Breast epithelium (tissue), 4 donors: Measurements from ENCODE around the gene CPB1. TPM values are rescaled to one million over a fixed set of nuclear protein-coding genes. Genes with fewer than 3 reads are reported as not detected.
A peak's percentile ranks its signal among the peaks of the same experiment; 100 is the strongest.

ENCODE experiments used
- DNase-seq, 2 donors: peaks; one replicate each; pipeline ENCODE4 v3.0.0-alpha.2; 2019; ENCODE audit warnings: low spot score in 2 of 2
- H3K27ac ChIP-seq, 2 donors: fragments of 200-600 bp; sonication (generic) in 1 of 2; one replicate each; pipeline ENCODE4 v1.5.1; 2016 to 2019; ENCODE audit warnings: mild to moderate bottlenecking in 1 of 2
- H3K27me3 ChIP-seq, 2 donors: fragments of 200-600 bp; sonication (generic) in 1 of 2; one replicate each; pipeline versions ENCODE4 v1.5.1 to v1.6.0; 2017 to 2019; ENCODE audit warnings: control low read depth in 1 of 2, mild to moderate bottlenecking in 1 of 2
- H3K36me3 ChIP-seq: fragments of 200-600 bp; one replicate; pipeline ENCODE4 v1.5.1; 2019
- H3K4me1 ChIP-seq, 2 donors: fragments of 200-600 bp; sonication (generic); one replicate each; pipeline ENCODE4 v1.5.1; 2016 to 2019; ENCODE audit warnings: control low read depth in 1 of 2
- H3K4me3 ChIP-seq, 3 donors: fragments of 200-600 bp; sonication (generic); 1 replicate in 2 of 3; 2 replicates in 1 of 3; pipeline ENCODE4 v1.5.1; 2016 to 2019; ENCODE audit warnings: mild to moderate bottlenecking in 3 of 3, moderate library complexity in 2 of 3
- H3K9me3 ChIP-seq, 2 donors: fragments of 200-600 bp; sonication (generic) in 1 of 2; one replicate each; pipeline ENCODE4 v1.5.1; 2016 to 2019; ENCODE audit warnings: control low read depth in 1 of 2
- POLR2A ChIP-seq: fragments of 450-650 bp; IDR thresholded peaks from one replicate; pipeline ENCODE4 v1.6.1; 2016; ENCODE audit warnings: antibody characterized with exemption, mild to moderate bottlenecking, moderate library complexity
- POLR2AphosphoS5 ChIP-seq, 3 donors: sonication (generic); formaldehyde crosslinking; IDR thresholded peaks; one replicate each; pipeline ENCODE4 v1.6.1; 2017; ENCODE audit warnings: antibody characterized with exemption in 3 of 3
- intact Hi-C: fragments of 100-400 bp; cut with DNase I; formaldehyde crosslinking; loops from one replicate; pipeline ENCODE4 v1.15.1; 2023; ENCODE audit warnings: low total_unique reads
- total RNA-seq, 3 donors: library from RNA; depleted of rRNA; stranded (reverse); fragments of >200 nt; gene quantifications; one replicate each; pipeline ENCODE4 v1.1.0, GENCODE V29; 2016
- TF ChIP-seq, protein P1 (sequence below), 3 donors: fragments of 450-650 bp; IDR thresholded peaks; one replicate each; pipeline ENCODE4 v1.5.1; 2016 to 2017; ENCODE audit warnings: antibody characterized with exemption in 3 of 3, mild to moderate bottlenecking in 3 of 3, moderate library complexity in 3 of 3

Gene CPB1
- total RNA-seq, 3 donors from 2014 or later = 3.4 to 33.8 (median 14.9) TPM

DNA sequence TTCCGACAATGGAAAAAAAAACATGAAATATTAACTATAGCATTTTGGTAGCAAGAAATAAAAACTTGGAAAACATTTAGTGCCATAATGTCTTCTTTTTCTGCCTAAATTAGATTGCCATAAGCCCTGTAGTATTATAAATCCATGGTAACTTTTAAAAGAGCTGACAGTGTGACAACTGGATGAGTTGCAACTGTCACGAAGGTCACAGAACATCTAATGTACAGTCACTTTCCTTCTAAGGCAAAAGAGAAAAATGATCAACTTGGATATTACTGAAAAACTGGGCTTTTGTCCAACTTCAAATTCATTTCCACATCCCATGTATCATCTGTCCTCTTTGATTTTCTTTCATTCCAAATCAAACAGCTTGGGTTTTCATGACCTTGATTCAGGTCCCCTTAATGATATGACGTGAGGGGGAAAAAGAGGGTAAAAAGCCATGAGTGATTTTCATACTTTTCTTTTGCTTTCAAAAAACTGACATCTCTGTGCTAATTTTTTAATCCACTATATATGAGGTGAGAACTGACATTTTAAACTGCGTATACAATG lies 602 bp downstream of the CPB1 start:
- no peak for DNase-seq
- no peak overlapping the region for H3K4me3 ChIP-seq
- H3K9me3 ChIP-seq = no peaks in the 10 kb centered on the region
- TF ChIP-seq POLR2A (no peak), POLR2AphosphoS5 (IDR thresholded peaks at IDR 0.05) (no peak)
- TF ChIP-seq, protein P1, sequence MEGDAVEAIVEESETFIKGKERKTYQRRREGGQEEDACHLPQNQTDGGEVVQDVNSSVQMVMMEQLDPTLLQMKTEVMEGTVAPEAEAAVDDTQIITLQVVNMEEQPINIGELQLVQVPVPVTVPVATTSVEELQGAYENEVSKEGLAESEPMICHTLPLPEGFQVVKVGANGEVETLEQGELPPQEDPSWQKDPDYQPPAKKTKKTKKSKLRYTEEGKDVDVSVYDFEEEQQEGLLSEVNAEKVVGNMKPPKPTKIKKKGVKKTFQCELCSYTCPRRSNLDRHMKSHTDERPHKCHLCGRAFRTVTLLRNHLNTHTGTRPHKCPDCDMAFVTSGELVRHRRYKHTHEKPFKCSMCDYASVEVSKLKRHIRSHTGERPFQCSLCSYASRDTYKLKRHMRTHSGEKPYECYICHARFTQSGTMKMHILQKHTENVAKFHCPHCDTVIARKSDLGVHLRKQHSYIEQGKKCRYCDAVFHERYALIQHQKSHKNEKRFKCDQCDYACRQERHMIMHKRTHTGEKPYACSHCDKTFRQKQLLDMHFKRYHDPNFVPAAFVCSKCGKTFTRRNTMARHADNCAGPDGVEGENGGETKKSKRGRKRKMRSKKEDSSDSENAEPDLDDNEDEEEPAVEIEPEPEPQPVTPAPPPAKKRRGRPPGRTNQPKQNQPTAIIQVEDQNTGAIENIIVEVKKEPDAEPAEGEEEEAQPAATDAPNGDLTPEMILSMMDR (IDR thresholded peaks at IDR 0.05) = no peak
- H3K36me3 ChIP-seq = no peaks in the 10 kb centered on the region
- H3K27me3 ChIP-seq = no peaks in the 10 kb centered on the region
- H3K27ac ChIP-seq = peak overlapping the region in 1 of 2 donors; percentile 15
- intact Hi-C loops = no loop called here
- no peaks in the 10 kb centered on the region for H3K4me1 ChIP-seq

DNA sequence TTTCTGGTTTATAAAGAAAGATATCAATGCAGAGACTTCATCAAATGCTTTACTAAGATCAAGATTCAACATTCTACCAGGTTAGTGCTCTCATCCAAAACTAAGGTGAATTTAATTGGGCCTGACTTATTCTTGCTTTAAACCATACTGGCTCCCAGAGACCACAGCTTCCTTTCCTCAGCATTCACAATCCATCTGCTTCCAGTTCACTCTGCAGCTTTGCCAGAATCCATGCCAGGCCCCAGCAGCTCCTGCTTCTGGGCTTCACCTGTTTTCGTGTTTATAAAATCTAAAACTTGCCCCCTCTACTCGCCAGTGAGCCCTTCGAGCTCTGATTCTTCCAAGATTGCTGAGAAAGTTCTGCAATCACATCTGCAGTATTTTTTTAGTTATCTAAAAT lies 2.3 kb downstream of the CPB1 start:
- intact Hi-C loops = no loop called here
- H3K9me3 ChIP-seq = no peaks in the 10 kb centered on the region
- no peaks in the 10 kb centered on the region for H3K27me3 ChIP-seq
- TF ChIP-seq POLR2AphosphoS5 (IDR thresholded peaks at IDR 0.05) = no peak
- no peak for TF ChIP-seq POLR2A
- TF ChIP-seq, protein P1 (IDR thresholded peaks at IDR 0.05) = no peak
- no peak overlapping the region for H3K4me3 ChIP-seq
- H3K27ac ChIP-seq = no peak overlapping the region
- no peaks in the 10 kb centered on the region for H3K36me3 ChIP-seq
- no peaks in the 10 kb centered on the region for H3K4me1 ChIP-seq
- no peak for DNase-seq

DNA sequence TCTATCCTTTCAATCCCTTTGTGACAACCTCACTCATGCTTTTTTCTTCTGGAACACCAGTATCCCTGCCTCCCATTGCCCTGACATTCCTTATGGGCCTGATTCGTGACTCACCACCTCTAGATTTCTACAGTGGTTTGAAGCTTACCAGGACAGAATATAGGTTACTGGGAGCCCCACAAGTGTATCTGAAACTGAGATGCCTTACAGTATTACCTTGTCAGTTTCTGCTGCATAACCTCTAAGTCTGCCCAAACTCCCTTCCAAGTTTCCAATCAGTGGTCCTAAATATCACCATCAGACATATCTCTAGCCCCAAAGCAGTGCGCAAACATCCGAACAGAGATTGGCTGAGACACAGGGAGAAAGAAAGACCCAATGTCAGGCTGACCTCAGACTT lies 5.6 kb downstream of the CPB1 start:
- TF ChIP-seq POLR2AphosphoS5 (IDR thresholded peaks at IDR 0.05) = no peak
- TF ChIP-seq POLR2A = no peak
- TF ChIP-seq, protein P1 (IDR thresholded peaks at IDR 0.05) = no peak
- intact Hi-C loops = no loop called here
- no peak for DNase-seq
- Histone ChIP-seq H3K4me1 (no peaks in the 10 kb centered on the region), H3K36me3 (no peaks in the 10 kb centered on the region), H3K27me3 (no peaks in the 10 kb centered on the region), H3K27ac (no peak overlapping the region), H3K4me3 (no peak overlapping the region), H3K9me3 (no peaks in the 10 kb centered on the region)

DNA sequence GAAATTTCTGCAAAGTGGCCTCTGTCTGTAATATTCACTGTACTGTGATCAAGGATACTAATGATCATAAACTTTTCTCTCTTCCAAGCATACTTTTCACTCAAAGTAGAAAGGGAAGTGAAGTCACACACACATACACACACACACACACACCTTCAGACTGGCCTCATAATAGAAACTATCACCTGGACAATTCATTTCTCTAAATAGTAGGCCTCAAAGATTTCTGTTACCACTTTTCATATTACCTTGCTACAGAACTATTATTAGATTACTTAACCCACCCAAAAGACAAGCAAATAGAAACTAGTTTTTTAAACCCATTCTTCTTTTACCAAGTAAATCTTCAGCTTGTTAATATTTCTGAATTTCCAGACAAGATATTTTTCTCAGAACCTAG lies 12.2 kb downstream of the CPB1 start:
- intact Hi-C loops = no loop called here
- Histone ChIP-seq H3K4me1 (no peaks in the 10 kb centered on the region), H3K27ac (no peak overlapping the region), H3K9me3 (no peaks in the 10 kb centered on the region), H3K27me3 (no peaks in the 10 kb centered on the region), H3K4me3 (no peak overlapping the region), H3K36me3 (no peaks in the 10 kb centered on the region)
- TF ChIP-seq, protein P1 (IDR thresholded peaks at IDR 0.05) = no peak
- no peak for TF ChIP-seq POLR2A
- TF ChIP-seq POLR2AphosphoS5 (IDR thresholded peaks at IDR 0.05) = no peak
- no peak for DNase-seq

DNA sequence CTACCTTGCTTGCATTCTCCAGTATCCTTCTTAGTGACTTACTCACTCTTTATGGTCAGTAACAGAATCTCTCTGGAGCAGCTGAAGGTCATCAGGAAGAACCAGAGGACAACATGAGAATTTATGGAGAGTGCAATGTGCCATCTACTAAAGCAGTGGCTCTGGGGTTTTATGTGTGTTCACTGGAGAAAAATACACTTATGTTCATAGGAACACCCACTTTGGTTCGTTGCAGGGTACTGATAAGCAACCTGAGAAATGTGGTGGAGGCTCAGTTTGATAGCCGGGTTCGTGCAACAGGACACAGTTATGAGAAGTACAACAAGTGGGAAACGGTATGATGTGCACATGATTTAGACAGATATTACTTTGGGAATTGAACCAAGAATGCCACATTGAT lies 12.8 kb downstream of the CPB1 start:
- H3K4me3 ChIP-seq = no peak overlapping the region
- intact Hi-C loops = no loop called here
- H3K4me1 ChIP-seq = no peaks in the 10 kb centered on the region

More for the DNA sequence above, 12.8 kb downstream of the CPB1 start:
- no peaks in the 10 kb centered on the region for H3K9me3 ChIP-seq
- TF ChIP-seq POLR2AphosphoS5 (IDR thresholded peaks at IDR 0.05) (no peak), POLR2A (no peak)
- TF ChIP-seq, protein P1 (IDR thresholded peaks at IDR 0.05) = no peak
- no peaks in the 10 kb centered on the region for H3K36me3 ChIP-seq
- no peaks in the 10 kb centered on the region for H3K27me3 ChIP-seq
- DNase-seq = no peak
- no peak overlapping the region for H3K27ac ChIP-seq
